Colonic mucosa (tissue), 4 donors: ENCODE data around the gene FREM1. TPM values are rescaled to one million over a fixed set of nuclear protein-coding genes. Genes with fewer than 3 reads are reported as not detected.

ENCODE experiments used
- DNase-seq: peaks from one replicate; pipeline ENCODE4 v3.0.0-alpha.2; 2020
- H3K27ac ChIP-seq: fragments of 200-600 bp; one replicate; pipeline ENCODE4 v1.8.0; 2021
- H3K27me3 ChIP-seq: fragments of 200-600 bp; one replicate; pipeline ENCODE4 v1.8.0; 2021
- H3K36me3 ChIP-seq: fragments of 200-600 bp; one replicate; pipeline ENCODE4 v1.8.0; 2021
- H3K4me1 ChIP-seq: fragments of 200-600 bp; one replicate; pipeline ENCODE4 v1.8.0; 2021; ENCODE audit warnings: mild to moderate bottlenecking
- H3K4me3 ChIP-seq: fragments of 200-600 bp; one replicate; pipeline ENCODE4 v1.8.0; 2021
- H3K9ac ChIP-seq, 2 donors: one replicate each; pipeline ENCODE4 v1.7.0; 2013; ENCODE audit warnings: control low read depth in 2 of 2, low read depth in 2 of 2, low read length in 2 of 2
- H3K9me3 ChIP-seq: fragments of 200-600 bp; one replicate; pipeline ENCODE4 v1.8.0; 2021
- CTCF ChIP-seq: fragments of 200-600 bp; IDR thresholded peaks from one replicate; pipeline ENCODE4 v1.8.0; 2022; ENCODE audit warnings: antibody characterized with exemption, mild to moderate bottlenecking
- intact Hi-C: fragments of 100-400 bp; cut with DNase I; formaldehyde crosslinking; loops from one replicate; pipeline ENCODE4 v1.14.1; 2022
- total RNA-seq, 2 donors: library from RNA; stranded (reverse); fragmentation: NEBNext Ultra II Directional in 1 of 2; extraction: Animal tissue kit (Norgen Biotek cat#: 25700) in 1 of 2; gene quantifications; one replicate each; pipeline ENCODE4 v1.2.1, GENCODE V29; 2021
- donor health status: healthy.
- donor health status: DM: no; HTN: no; CAD: no.
- donor health status: DM: no; HTN: no; CAD: no.

FREM1 gene
- total RNA-seq, 2 donors from 2014 or later = 1.1 to 1.5 TPM

GRCh38 chr9:14864309-14864708, 45.9 kb downstream of the FREM1 start:
- H3K4me1 ChIP-seq = no peaks in the 10 kb centered on the region
- DNase-seq = no peak
- no peak overlapping the region for H3K4me3 ChIP-seq
- intact Hi-C loops = no loop called here
- H3K27me3 ChIP-seq = no peaks in the 10 kb centered on the region
- no peak overlapping the region for H3K9ac ChIP-seq
- TF ChIP-seq CTCF = no peak
- H3K36me3 ChIP-seq = no peaks in the 10 kb centered on the region
- no peak overlapping the region for H3K27ac ChIP-seq
- H3K9me3 ChIP-seq = no peaks in the 10 kb centered on the region

GRCh38 chr9:14863402-14863801, 46.8 kb downstream of the FREM1 start:
- Histone ChIP-seq H3K4me1 (no peaks in the 10 kb centered on the region), H3K36me3 (no peaks in the 10 kb centered on the region), H3K9me3 (no peaks in the 10 kb centered on the region), H3K27ac (no peak overlapping the region), H3K27me3 (no peaks in the 10 kb centered on the region), H3K9ac (no peak overlapping the region), H3K4me3 (no peak overlapping the region)
- TF ChIP-seq CTCF = no peak
- no peak for DNase-seq
- intact Hi-C loops = no loop called here

GRCh38 chr9:14857449-14858305, 52.6 kb downstream of the FREM1 start:
- Histone ChIP-seq H3K4me3 (no peak overlapping the region), H3K4me1 (no peaks in the 10 kb centered on the region), H3K27me3 (no peaks in the 10 kb centered on the region), H3K9me3 (no peaks in the 10 kb centered on the region), H3K27ac (no peak overlapping the region), H3K36me3 (no peaks in the 10 kb centered on the region), H3K9ac (no peak overlapping the region)
- intact Hi-C loops = no loop called here
- TF ChIP-seq CTCF = no peak
- DNase-seq = no peak

GRCh38 chr9:14849851-14850250, 60.4 kb downstream of the FREM1 start:
- H3K27me3 ChIP-seq = no peaks in the 10 kb centered on the region
- intact Hi-C loops = no loop called here
- H3K36me3 ChIP-seq = no peaks in the 10 kb centered on the region
- no peak for TF ChIP-seq CTCF
- DNase-seq = no peak
- H3K9me3 ChIP-seq = no peaks in the 10 kb centered on the region
- H3K4me1 ChIP-seq = no peaks in the 10 kb centered on the region
- H3K27ac ChIP-seq = no peak overlapping the region
- no peak overlapping the region for H3K9ac ChIP-seq
- no peak overlapping the region for H3K4me3 ChIP-seq

DNA sequence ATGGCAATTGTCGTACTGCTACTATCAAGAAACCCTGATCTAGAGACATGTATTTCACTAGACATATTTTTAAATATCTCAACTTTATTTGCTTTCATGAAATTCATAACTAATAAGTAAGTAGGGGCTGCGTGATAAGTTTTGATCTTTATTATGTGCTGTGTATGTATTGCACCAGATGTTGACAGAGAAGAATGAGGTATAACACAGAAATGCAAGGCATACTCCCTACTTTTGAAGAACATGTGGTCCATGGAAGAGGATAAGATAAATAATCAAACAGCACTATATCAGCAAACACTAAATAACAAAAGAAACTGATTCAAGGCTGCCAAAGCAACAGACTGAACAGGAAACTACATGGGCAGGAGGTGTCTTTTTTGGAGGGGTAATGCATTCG, 60.9 kb downstream of the FREM1 start:
- H3K9ac ChIP-seq = no peak overlapping the region
- intact Hi-C loops = no loop called here
- H3K4me3 ChIP-seq = no peak overlapping the region
- no peak for TF ChIP-seq CTCF
- no peaks in the 10 kb centered on the region for H3K27me3 ChIP-seq
- H3K4me1 ChIP-seq = no peaks in the 10 kb centered on the region
- DNase-seq = no peak
- no peaks in the 10 kb centered on the region for H3K36me3 ChIP-seq
- no peak overlapping the region for H3K27ac ChIP-seq
- H3K9me3 ChIP-seq = no peaks in the 10 kb centered on the region
